NCI-H82 (cell line): ENCODE measurements around the gene ATOX1.

Source experiments
- DNase-seq: peaks from one replicate; lab custom pipeline; 2025; lab: John Stamatoyannopoulos, UW

Gene ATOX1

GRCh38 chr5:151697452-151697851, 61.0 kb downstream of the ATOX1 start:
- no peak for DNase-seq

GRCh38 chr5:151696470-151697061, 61.9 kb downstream of the ATOX1 start:
- peak; percentile 89 for DNase-seq

- no peak for DNase-seq
Observed at GRCh38 chr5:151695464-151695863, 63.0 kb downstream of the ATOX1 start.

GRCh38 chr5:151694035-151694485, 64.4 kb downstream of the ATOX1 start:
- DNase-seq: no peak
